GM19467 (cell line): ENCODE results near the gene PBX3.
A peak's percentile ranks its signal among the peaks of the same experiment; 100 is the strongest.

Source experiments
- ATAC-seq: cut with Tn5 transposase; IDR thresholded peaks from one replicate; pipeline ENCODE4 v1.9.1; 2021; ENCODE audit warnings: mild to moderate bottlenecking, moderate library complexity; ENCODE audit not compliant: unreplicated experiment

The PBX3 gene

DNA sequence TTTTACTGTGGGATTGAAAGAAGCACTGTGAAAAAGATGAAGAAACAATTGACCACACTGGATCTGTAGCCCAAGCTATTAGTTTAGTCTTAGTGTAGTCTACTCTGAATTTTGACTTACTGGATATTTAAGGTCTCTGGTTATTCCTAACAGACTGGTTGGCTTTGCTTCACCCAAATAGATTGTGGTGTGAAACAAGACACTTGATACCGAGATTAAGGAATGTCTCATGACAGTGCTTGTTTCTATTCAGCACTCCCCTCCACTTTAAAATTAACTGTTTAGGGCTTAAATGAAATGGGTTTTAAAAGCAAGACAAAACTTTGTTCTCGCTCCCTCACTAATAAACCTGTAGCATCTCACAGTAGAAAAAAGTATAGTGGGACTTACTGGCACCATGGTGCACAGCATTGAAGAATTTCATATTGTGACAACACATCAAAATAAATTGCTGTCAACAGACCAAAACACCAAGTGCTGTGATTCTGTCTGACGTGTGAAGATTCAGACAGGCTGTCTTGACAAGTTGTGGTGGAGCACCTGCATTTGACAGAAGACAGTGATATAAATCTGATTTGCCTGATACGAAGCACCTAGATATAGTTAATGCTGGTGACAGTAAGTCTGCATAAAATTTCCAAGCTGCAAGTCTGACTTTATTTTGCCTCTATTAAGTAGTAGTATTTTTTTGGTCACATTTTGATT is 73.1 kb downstream of the PBX3 start:
- ATAC-seq: no peak

DNA sequence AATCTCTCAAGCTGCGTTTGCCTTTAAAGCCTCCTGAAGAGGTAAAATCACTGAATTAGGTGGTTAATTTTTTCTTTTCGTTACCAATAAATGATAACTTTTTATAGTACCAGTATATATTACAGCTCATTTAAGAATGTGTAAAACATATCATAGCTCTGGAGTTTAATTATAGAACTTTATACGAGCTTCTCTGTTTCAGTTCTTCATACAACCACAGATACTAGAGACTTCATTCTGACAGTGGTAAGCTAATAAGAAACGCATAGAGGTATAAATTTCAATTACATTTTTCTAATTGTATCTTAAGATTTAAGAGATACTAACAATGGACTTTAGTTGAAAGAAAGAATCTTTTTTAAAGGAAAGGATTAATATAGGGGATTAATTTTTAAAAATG is 73.9 kb downstream of the PBX3 start:
- no peak for ATAC-seq

DNA sequence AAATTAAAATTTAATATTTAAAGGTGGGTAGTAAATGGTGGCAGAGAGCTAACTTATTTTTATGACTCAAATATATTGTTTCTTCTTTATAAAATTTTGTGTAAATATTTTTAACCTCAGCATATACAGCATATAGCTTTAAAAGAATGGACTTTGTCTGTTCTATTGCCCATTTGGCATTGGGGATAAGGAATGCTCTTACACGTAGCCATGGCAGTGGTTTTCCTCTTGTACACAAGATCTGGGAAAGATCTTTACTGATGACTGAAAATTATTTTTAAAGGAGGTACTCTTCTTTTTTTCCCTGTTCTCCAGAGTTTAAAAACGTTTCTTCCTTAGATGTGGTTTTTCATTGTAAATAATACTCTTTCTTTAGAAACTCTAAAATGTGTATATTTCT is 75.0 kb downstream of the PBX3 start:
- ATAC-seq: no peak

GRCh38 chr9:125822902-125823301 is 75.7 kb downstream of the PBX3 start:
- no peak for ATAC-seq

DNA sequence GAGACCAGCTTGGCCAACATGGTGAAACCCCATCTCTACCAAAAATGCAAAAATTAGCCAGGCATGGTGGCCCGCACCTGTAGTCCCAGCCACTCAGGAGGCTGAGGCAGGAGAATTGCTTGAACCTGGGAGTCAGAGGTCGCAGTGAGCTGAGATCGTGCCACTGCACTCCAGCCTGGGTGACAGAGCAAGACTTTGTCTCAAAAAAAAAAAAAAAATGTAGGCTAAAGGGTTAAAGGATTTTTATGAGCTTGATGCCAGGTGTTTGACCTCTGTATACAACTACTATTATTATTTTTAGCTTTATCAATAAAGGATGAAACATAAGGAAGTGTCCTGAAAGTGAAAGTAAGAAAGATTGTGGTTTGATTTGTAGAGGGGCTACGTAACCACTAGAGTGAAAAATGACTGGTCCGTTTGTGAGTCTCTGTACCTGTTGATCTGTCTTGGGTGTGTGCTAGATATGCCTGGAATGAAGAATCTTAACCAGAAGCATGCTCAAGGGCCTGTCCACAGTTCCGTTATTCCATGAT is 76.8 kb downstream of the PBX3 start:
- peak; percentile 70 for ATAC-seq

GRCh38 chr9:125825762-125826161 is 78.6 kb downstream of the PBX3 start:
- ATAC-seq: no peak

DNA sequence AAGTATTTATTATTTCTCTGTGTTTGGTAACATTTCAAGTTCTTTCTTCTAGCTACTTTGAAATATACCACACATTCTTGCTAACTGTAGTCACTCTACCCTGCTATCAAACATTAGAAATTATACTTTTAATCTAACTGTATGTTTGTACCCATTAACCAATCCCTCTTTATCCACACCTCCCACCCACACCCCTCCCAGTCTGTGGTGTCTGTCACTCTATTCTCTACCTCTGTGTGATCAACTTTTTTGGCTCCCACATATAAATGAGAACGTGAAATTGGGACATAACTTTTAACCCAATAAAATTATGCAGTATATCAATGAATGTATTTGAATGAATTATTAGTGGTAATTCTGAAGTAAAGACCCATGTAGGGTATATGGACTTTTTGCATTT is 79.7 kb downstream of the PBX3 start:
- no peak for ATAC-seq

GRCh38 chr9:125829743-125830142 is 82.6 kb downstream of the PBX3 start:
- peak; percentile 55 for ATAC-seq

- no peak for ATAC-seq
Measured at GRCh38 chr9:125831054-125831453, 83.9 kb downstream of the PBX3 start.

- ATAC-seq: no peak
Measured at GRCh38 chr9:125831616-125832015, 84.4 kb downstream of the PBX3 start.

- ATAC-seq: no peak
Measured at GRCh38 chr9:125835655-125836054, 88.5 kb downstream of the PBX3 start.

DNA sequence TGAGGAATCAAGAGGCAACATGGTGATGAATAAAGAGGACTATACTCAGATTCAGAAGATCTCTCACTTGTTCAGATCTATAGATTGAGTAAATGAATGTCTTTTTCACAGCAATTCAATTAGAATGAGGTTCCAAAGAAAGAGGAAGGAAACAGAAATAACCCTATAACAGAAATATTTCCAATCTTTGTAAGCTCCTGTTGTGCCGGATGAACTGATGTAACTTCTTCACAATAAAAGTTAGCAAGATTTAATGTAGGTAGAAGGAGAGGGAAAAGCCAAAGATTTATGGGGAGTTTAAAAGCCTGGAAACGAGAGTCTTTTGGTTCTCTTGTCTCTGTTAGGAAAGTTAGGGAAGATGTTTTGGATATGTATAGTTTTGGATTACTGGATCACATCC is 92.1 kb downstream of the PBX3 start:
- no peak for ATAC-seq

- ATAC-seq: no peak
Measured at GRCh38 chr9:125841444-125841843, 94.3 kb downstream of the PBX3 start.

- ATAC-seq: no peak
Measured at GRCh38 chr9:125842242-125842641, 95.1 kb downstream of the PBX3 start.

- ATAC-seq: no peak
Measured at GRCh38 chr9:125843646-125844045, 96.5 kb downstream of the PBX3 start.

DNA sequence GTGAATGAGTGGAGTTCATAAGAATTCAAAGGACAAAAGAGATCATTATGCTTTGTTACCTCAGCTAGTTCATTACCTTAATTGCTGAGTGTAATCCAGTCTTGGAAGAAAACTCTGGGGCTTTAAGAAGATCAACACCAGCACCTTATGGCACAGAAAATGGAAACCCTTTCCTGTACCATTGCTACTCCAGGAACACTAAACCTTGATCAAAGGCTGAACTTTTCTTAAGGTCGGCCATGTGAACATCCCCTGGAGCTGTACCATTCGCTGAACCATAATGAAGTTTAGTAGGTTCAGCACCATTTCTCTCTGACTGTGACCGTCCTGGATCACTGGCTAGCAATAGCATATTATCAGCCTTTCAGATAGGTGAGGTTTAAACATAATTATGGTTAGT is 97.4 kb downstream of the PBX3 start:
- no peak for ATAC-seq

DNA sequence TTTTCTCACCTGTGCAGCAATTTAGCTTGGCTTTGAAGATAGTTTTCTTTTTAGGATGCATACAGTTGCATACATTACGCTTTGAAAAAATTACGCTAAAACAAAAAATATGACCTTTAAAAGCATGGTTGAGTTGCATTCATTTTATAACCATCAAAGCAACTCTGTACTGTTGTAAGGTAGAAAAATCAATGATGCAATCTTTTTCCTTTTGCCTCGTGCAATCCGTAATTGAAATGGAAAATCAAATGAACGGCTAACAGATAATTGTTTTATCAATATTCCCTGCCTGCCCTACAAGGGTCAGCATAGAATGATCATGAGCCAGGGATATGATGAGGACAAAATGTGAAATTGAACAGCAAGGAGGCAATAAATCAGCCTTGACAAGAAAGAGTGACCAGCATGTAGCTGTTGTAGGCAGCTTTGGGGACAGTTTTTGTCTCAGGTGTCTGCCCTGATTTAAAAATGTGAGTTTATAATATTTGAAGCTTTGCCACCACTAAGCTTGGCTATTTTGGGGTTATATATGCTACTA is 98.2 kb downstream of the PBX3 start:
- ATAC-seq: no peak

DNA sequence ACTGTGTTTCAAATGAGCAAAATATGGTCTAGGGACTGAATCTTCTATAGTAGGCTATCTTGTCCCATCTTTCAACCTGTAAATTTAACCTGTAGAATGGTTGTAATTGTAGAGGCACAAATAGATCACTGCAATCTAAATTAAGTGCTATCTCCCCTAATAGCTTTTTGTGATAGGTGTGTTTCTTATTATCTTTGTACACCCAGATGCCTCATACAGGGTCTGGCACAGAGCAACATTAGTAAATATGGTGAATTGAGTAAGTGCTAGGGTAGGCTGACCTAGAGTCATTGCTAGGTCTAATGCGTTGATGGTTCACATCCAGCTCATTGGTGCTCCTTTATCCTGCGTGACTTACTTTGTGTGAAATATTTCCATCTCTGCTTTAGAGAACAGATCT is 100.6 kb downstream of the PBX3 start:
- ATAC-seq: no peak

GRCh38 chr9:125850106-125850632 is 103.0 kb downstream of the PBX3 start:
- ATAC-seq: no peak

DNA sequence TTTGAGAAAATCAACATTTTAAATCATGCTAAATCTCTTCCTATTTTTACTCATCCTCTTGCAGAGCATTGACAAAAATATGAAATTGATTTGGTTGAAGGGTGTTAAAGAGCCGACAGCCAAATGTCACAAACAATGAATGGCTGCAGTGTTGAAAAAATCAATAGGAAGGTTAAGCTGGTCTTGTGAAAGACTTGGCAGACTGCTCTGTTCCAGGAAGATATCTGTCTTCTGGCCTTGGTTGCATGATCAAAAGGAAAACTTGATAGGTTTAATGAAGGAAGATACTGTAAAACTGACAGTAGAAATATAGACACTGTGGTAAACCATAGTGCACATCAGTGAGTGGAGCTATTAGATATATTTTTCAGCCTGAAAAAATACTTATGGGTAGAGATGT is 103.6 kb downstream of the PBX3 start:
- ATAC-seq: no peak

GRCh38 chr9:125851979-125852378 is 104.8 kb downstream of the PBX3 start:
- ATAC-seq: no peak

DNA sequence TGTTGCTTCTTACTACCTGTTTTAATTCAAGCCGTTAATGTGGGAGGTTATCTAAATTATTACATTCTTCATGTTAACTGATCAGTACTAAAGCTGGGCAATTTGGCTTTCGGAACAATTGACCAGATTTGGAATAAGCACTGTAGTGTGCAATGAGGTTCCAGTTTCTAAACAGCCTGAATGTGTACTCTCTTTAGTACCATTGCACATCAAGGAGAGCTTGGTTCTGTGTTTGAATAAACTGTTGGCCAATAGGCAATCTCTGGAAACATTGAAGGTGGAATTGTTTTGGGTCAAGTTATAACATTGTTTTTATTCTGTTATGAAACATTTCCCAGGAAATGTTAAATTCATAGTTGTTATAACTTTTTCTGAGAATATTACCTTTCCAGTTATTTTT is 105.2 kb downstream of the PBX3 start:
- no peak for ATAC-seq
